OCI-LY3 (cell line): ENCODE results near the gene PITX2.

ENCODE experiments used
- H2AFZ ChIP-seq: fragments of 200-600, 300-600 bp; shearing (Covaris generic); 2 replicates; pipeline ENCODE4 v1.6.0; 2014; ENCODE audit warnings: antibody characterized with exemption, low read depth, low read length
- H3K27ac ChIP-seq: fragments of 200-600, 300-600 bp; sonication (generic); 2 replicates; pipeline ENCODE4 v1.5.1; 2014; ENCODE audit warnings: mild to moderate bottlenecking, low read length, moderate library complexity, mixed read lengths
- H3K27me3 ChIP-seq: fragments of 200-600, 300-600 bp; sonication (generic); 2 replicates; pipeline ENCODE4 v1.6.1; 2014; ENCODE audit warnings: low read depth, low read length, mixed read lengths
- H3K36me3 ChIP-seq: fragments of 200-600, 300-600 bp; sonication (generic); replicated peaks from 2 replicates; pipeline ENCODE3; 2014; ENCODE audit warnings: low read depth, low read length, mixed read lengths
- H3K4me1 ChIP-seq: fragments of 300-600, 200-600 bp; sonication (generic); 2 replicates; pipeline ENCODE4 v1.6.1; 2014; ENCODE audit warnings: low read length, mixed read lengths
- H3K4me2 ChIP-seq: fragments of 200-600, 300-600 bp; sonication (generic); 2 replicates; pipeline ENCODE4 v1.6.1; 2014; ENCODE audit warnings: low read length, mixed read lengths
- H3K4me3 ChIP-seq: fragments of 300-600, 200-600 bp; sonication (generic); 2 replicates; pipeline ENCODE4 v1.5.1; 2014; ENCODE audit warnings: antibody characterized with exemption, mild to moderate bottlenecking, low read length, moderate library complexity
- H3K79me2 ChIP-seq: fragments of 300-600, 200-600 bp; shearing (Covaris generic); 2 replicates; pipeline ENCODE4 v1.6.1; 2014; ENCODE audit warnings: mild to moderate bottlenecking, low read length, mixed read lengths
- H3K9ac ChIP-seq: fragments of 300-600, 200-600 bp; shearing (Covaris generic); 2 replicates; pipeline ENCODE4 v1.6.0; 2014; ENCODE audit warnings: mild to moderate bottlenecking, low read length, moderate library complexity
- H3K9me3 ChIP-seq: fragments of 200-600, 300-600 bp; shearing (Covaris generic); 2 replicates; pipeline ENCODE4 v1.6.1; 2014; ENCODE audit warnings: low read length, mixed read lengths; ENCODE audit not compliant: insufficient read depth
- H4K20me1 ChIP-seq: fragments of 200-600, 300-600 bp; sonication (generic); 2 replicates; pipeline ENCODE4 v1.6.1; 2016; ENCODE audit warnings: low read length, mixed read lengths; ENCODE audit not compliant: insufficient read depth
- CTCF ChIP-seq: fragments of 200-600, 300-600 bp; sonication (generic); IDR thresholded peaks from 2 replicates; pipeline ENCODE4 v1.5.1; 2014; ENCODE audit warnings: antibody characterized with exemption, low read length, low read depth
- EZH2phosphoT487 ChIP-seq: fragments of 200-600 bp; shearing (Covaris generic); IDR thresholded peaks from 2 replicates; pipeline ENCODE4 v1.6.1; 2018; ENCODE audit warnings: antibody characterized with exemption, mixed run types, low read depth

The PITX2 gene

DNA sequence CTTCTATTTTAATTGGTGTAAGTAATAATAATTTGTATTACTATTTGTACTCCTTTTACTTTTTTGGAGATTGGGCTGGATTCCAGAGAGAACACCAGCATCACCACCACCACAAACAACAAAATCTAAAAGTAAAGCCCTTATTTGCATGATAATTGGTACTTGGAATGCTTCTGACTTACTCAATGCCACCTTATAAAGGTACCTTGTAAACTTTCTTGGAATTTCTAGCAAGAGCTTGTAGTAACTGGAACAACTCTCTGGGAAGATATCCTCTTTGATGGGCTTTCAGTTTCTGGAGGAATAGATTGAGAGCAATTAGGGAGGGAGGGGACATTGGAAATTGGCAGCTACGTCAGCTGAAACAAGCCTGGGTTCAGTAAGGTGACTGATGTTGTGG is 20.2 kb upstream of the PITX2 start:
- Histone ChIP-seq H3K4me2 (no peak overlapping the region), H3K79me2 (no peaks in the 10 kb centered on the region), H3K36me3 (no peaks in the 10 kb centered on the region), H3K9ac (no peak overlapping the region), H3K27me3 (no peaks in the 10 kb centered on the region), H4K20me1 (no peaks in the 10 kb centered on the region), H2AFZ (no peak overlapping the region), H3K9me3 (no peaks in the 10 kb centered on the region), H3K27ac (no peak overlapping the region), H3K4me1 (no peaks in the 10 kb centered on the region), H3K4me3 (no peak overlapping the region)
- TF ChIP-seq CTCF (no peak), EZH2phosphoT487 (no peak)

- H4K20me1 ChIP-seq = no peaks in the 10 kb centered on the region
- H3K27ac ChIP-seq = no peak overlapping the region
- no peak overlapping the region for H3K4me2 ChIP-seq
- no peaks in the 10 kb centered on the region for H3K4me1 ChIP-seq
- no peak overlapping the region for H3K9ac ChIP-seq
- no peaks in the 10 kb centered on the region for H3K27me3 ChIP-seq
- H3K9me3 ChIP-seq = no peaks in the 10 kb centered on the region
- H3K36me3 ChIP-seq = no peaks in the 10 kb centered on the region
- TF ChIP-seq CTCF (no peak), EZH2phosphoT487 (no peak)
- H3K4me3 ChIP-seq = no peak overlapping the region
- no peak overlapping the region for H2AFZ ChIP-seq
- no peaks in the 10 kb centered on the region for H3K79me2 ChIP-seq
Measured at GRCh38 chr4:110641218-110641617, 18.3 kb upstream of the PITX2 start.

DNA sequence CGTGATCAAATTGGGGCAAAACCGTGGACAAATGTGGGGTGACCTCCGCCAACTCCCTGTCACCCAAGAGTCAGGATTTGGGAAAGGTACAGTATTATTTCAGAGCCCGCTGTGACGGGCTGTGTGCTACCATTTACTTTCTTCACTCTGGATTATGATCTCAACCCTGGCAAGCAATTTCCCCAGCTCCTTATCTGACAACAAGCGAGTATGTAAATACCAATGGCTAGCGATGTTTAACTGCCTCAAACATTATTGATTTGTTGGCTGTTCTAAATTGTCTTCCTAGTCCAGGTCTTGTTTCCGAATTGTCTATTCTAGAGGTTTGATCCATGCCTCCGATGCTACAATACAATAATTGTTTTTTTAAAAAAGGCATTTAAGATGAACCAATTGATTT is 17.7 kb upstream of the PITX2 start:
- H3K27me3 ChIP-seq = no peaks in the 10 kb centered on the region
- H3K4me2 ChIP-seq = no peak overlapping the region
- no peaks in the 10 kb centered on the region for H3K9me3 ChIP-seq

More for the DNA sequence above, 17.7 kb upstream of the PITX2 start:
- Histone ChIP-seq H3K79me2 (no peaks in the 10 kb centered on the region), H4K20me1 (no peaks in the 10 kb centered on the region), H3K36me3 (no peaks in the 10 kb centered on the region), H3K4me1 (no peaks in the 10 kb centered on the region), H2AFZ (no peak overlapping the region), H3K9ac (no peak overlapping the region), H3K4me3 (no peak overlapping the region), H3K27ac (no peak overlapping the region)
- TF ChIP-seq CTCF (no peak), EZH2phosphoT487 (no peak)
